ENCODE measurements around the gene OR5K4.

Gene OR5K4

DNA sequence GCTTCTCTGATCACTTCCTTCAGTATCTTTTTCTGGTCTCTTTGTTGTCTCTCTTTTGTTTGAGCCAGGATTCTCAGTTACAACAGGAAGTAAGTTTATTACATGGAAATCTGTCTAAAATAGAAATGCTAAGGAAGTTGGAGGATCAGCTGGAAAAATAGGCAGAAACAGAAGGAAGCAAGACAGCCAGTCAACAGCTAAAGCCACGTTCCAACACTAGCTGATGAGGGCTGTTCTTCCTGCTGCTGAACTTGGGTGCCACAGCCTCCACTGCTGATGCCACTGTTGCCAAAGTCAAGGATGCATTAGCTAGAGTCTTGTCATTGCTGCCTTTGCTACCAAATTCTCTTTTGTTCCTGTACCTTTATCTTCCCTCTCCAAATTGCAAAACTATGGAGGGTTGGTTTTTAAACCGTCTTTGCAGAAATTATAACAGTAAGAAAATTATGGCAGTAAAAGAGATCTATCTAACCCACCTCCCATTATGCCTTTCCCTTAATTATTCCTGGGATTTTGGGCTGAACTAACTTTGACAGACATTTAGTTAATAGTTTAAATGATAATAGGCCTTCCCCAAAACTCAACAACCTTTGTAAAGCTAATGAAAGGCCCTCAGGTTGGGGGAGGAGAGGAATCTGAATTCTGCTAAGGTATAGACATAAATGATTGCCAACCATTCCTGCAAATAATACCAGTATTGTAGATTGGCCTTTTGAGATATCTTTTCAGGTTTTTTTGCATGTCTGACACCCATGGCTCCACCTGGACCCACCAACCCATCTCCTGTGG is 27.4 kb upstream of the OR5K4 start:
- no peak overlapping the region for H3K27ac ChIP-seq
- H3K4me1 ChIP-seq: peaks cover 0 to 5% (median 0%) of the 10 kb centered on the region in 4 donors
- no peak overlapping the region for H3K4me3 ChIP-seq
- TF ChIP-seq, protein P1, sequence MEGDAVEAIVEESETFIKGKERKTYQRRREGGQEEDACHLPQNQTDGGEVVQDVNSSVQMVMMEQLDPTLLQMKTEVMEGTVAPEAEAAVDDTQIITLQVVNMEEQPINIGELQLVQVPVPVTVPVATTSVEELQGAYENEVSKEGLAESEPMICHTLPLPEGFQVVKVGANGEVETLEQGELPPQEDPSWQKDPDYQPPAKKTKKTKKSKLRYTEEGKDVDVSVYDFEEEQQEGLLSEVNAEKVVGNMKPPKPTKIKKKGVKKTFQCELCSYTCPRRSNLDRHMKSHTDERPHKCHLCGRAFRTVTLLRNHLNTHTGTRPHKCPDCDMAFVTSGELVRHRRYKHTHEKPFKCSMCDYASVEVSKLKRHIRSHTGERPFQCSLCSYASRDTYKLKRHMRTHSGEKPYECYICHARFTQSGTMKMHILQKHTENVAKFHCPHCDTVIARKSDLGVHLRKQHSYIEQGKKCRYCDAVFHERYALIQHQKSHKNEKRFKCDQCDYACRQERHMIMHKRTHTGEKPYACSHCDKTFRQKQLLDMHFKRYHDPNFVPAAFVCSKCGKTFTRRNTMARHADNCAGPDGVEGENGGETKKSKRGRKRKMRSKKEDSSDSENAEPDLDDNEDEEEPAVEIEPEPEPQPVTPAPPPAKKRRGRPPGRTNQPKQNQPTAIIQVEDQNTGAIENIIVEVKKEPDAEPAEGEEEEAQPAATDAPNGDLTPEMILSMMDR (IDR thresholded peaks at IDR 0.05): no peak
- H3K36me3 ChIP-seq: no peaks in the 10 kb centered on the region
- DNase-seq: no peak
- intact Hi-C loops (cut with DNase I; ENCODE audit: low total_unique reads): no loop called here
- H3K9me3 ChIP-seq: no peaks in the 10 kb centered on the region
- peaks cover 0 to 3% of the 10 kb centered on the region in 2 donors for H3K27me3 ChIP-seq

GRCh38 chr3:98326945-98327344 is 26.7 kb upstream of the OR5K4 start:
- intact Hi-C loops (cut with DNase I; ENCODE audit: low total_unique reads): no loop called here

DNA sequence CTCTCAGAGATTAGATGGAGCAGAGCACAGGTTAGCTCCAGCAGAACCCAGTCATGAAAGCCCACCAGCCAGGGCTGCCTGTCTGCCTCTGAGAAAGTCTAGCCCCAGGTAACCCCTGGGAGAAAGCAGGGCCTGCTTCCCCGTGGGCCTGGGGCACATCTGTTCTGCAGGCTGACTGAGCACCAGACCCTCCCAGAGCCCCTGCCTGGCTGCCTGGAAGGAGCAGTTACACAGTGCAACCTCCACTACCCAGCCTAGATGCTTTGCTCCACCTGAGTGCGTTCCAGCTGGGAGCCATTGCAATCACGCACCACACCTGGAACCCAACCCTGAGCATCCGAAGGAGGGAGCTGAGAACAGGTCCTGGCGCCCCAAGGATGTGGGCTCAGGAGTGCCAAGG is 24.7 kb upstream of the OR5K4 start:
- H3K4me1 ChIP-seq: peaks cover 0 to 5% (median 0%) of the 10 kb centered on the region in 4 donors
- H3K27ac ChIP-seq: no peak overlapping the region
- no peaks in the 10 kb centered on the region for H3K9me3 ChIP-seq
- TF ChIP-seq, protein P1 (IDR thresholded peaks at IDR 0.05): no peak
- DNase-seq: no peak
- H3K27me3 ChIP-seq: peaks cover 0 to 3% of the 10 kb centered on the region in 2 donors
- H3K36me3 ChIP-seq: no peaks in the 10 kb centered on the region
- H3K4me3 ChIP-seq: no peak overlapping the region
- intact Hi-C loops (cut with DNase I; ENCODE audit: low total_unique reads): no loop called here

More at GRCh38 chr3:98326945-98327344, 26.7 kb upstream of the OR5K4 start:
- no peak for DNase-seq
- peaks cover 0 to 5% (median 0%) of the 10 kb centered on the region in 4 donors for H3K4me1 ChIP-seq
- H3K4me3 ChIP-seq: no peak overlapping the region
- H3K36me3 ChIP-seq: no peaks in the 10 kb centered on the region
- H3K27ac ChIP-seq: no peak overlapping the region
- TF ChIP-seq, protein P1 (IDR thresholded peaks at IDR 0.05): no peak
- H3K9me3 ChIP-seq: no peaks in the 10 kb centered on the region
- H3K27me3 ChIP-seq: peaks cover 0 to 3% of the 10 kb centered on the region in 2 donors

DNA sequence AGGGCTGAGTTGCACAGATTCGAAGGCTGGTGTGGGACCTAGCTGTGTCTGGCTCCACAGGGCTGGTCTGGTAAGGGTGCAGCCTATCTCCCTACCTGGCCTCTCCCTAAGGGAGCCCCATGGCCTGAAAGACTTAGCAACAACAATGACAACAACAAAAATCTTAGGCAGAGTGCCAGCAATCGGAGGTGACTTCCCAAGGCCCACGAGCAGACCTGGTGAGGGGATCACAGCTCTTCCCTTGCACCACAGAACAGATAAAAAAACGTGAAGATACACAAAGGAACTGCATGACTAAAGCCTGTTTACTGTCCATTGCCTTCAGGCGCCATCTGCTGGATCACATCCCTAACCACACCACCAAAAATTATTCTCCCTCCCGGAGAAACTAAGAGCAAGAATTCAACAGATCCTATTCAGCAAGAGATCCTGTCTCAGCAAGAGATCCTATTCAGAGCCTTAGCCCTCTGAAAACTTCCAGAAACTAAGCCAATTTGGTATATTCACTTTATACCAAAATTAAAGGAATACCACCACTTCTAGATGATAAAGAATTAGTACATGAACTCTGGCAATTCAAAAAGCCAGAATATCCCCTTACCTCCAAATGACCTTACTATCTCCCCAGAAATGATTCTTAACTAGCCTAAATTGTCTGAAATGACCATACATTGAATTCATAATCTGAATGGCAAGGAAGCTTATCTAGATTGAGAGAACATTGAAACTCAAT is 24.1 kb upstream of the OR5K4 start:
- TF ChIP-seq, protein P1 (IDR thresholded peaks at IDR 0.05): peak; percentile 20 to 29
- peaks cover 0 to 3% of the 10 kb centered on the region in 2 donors for H3K27me3 ChIP-seq
- DNase-seq: no peak
- intact Hi-C loops (cut with DNase I; ENCODE audit: low total_unique reads): no loop called here
- no peaks in the 10 kb centered on the region for H3K36me3 ChIP-seq
- H3K4me3 ChIP-seq: no peak overlapping the region
- no peak overlapping the region for H3K27ac ChIP-seq
- H3K9me3 ChIP-seq: no peaks in the 10 kb centered on the region
- H3K4me1 ChIP-seq: peaks cover 0 to 5% (median 0%) of the 10 kb centered on the region in 4 donors

DNA sequence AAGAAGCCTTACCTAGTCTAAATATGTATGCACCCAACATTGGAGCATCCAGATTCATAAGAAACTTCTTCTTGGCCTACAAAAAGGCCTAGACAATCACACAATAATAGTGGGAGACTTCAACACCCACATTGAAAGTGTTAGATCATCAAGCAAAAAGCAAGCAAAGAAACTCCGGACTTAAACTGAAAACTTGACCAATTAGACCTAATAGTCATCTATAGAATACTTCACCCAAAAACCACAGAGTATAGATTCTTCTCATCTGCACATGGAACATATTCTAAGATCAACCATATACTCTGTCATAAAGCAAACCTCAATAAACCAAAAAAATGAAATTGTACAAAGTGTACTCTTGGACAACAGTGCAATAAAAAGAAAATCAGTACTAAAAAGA is 22.3 kb upstream of the OR5K4 start:
- no peak for DNase-seq
- no peaks in the 10 kb centered on the region for H3K4me1 ChIP-seq
- H3K9me3 ChIP-seq: no peaks in the 10 kb centered on the region
- H3K27ac ChIP-seq: no peak overlapping the region
- TF ChIP-seq, protein P1 (IDR thresholded peaks at IDR 0.05): no peak
- intact Hi-C loops (cut with DNase I; ENCODE audit: low total_unique reads): no loop called here
- no peaks in the 10 kb centered on the region for H3K36me3 ChIP-seq
- H3K27me3 ChIP-seq: peaks cover 0 to 3% of the 10 kb centered on the region in 2 donors
- H3K4me3 ChIP-seq: no peak overlapping the region
